K562 (cell line): ENCODE results near the gene PLEKHN1. TPM values are rescaled to one million over a fixed set of nuclear protein-coding genes. Genes with fewer than 3 reads are reported as not detected.

Experiments
- ARID2 ChIP-seq: fragments of 450-650 bp; IDR thresholded peaks from 2 replicates; pipeline ENCODE4 v1.6.1; 2017; ENCODE audit warnings: antibody characterized with exemption, mild to moderate bottlenecking
- CBFB ChIP-seq: sonication (generic); formaldehyde crosslinking; IDR thresholded peaks from 2 replicates; pipeline ENCODE4 v1.4.0; 2020; ENCODE audit warnings: mild to moderate bottlenecking, missing genetic modification reagents
- GATAD2B ChIP-seq: fragments of 450-650 bp; IDR thresholded peaks from 2 replicates; pipeline ENCODE4 v1.6.1; 2017; ENCODE audit warnings: mild to moderate bottlenecking, borderline replicate concordance
- GTF2A2 ChIP-seq: IDR thresholded peaks from 2 replicates; pipeline ENCODE4 v1.6.1; 2016; ENCODE audit warnings: mild to moderate bottlenecking, missing genetic modification characterization, missing compliant biosample characterization
- NEUROD1 ChIP-seq: fragments of 150-350 bp; IDR thresholded peaks from 2 replicates; pipeline ENCODE4 v1.6.1; 2014; ENCODE audit warnings: borderline replicate concordance, low read length, low read depth; ENCODE audit not compliant: partially characterized antibody
- PHB ChIP-seq: fragments of 250-450 bp; sonication (Bioruptor Pico); IDR thresholded peaks from 2 replicates; pipeline ENCODE4 v1.5.0; 2021
- POLR3G ChIP-seq: IDR thresholded peaks from 2 replicates; pipeline ENCODE4 v1.6.1; 2011; ENCODE audit not compliant: insufficient read length, insufficient replicate concordance; ENCODE audit errors: extremely low read depth
- RBM25 ChIP-seq: fragments of 200-400 bp; formaldehyde crosslinking; IDR thresholded peaks from 2 replicates; pipeline ENCODE4 v1.6.1; 2018; ENCODE audit warnings: low read length, low read depth, moderate library complexity; ENCODE audit not compliant: severe bottlenecking
- SMARCA5 ChIP-seq: fragments of 450-650 bp; IDR thresholded peaks from 2 replicates; pipeline ENCODE4 v1.6.1; 2016
- TGIF2 ChIP-seq: sonication (generic); formaldehyde crosslinking; IDR thresholded peaks from 2 replicates; pipeline ENCODE4 v1.8.1; 2022; ENCODE audit warnings: mild to moderate bottlenecking, missing genetic modification reagents, moderate library complexity
- ZNF197 ChIP-seq: fragments of 200-800 bp; sonication (Bioruptor generic); IDR thresholded peaks from 2 replicates; pipeline ENCODE4 v1.6.1; 2016; ENCODE audit warnings: low read depth, missing genetic modification characterization, missing compliant biosample characterization
- ZNF79 ChIP-seq: fragments of 250-450 bp; sonication (Bioruptor Pico); IDR thresholded peaks from 2 replicates; pipeline ENCODE4 v1.4.0; 2020; ENCODE audit warnings: low read depth, mild to moderate bottlenecking, moderate library complexity
- polyA plus RNA-seq, 8 experiments: library from polyadenylated mRNA; depleted of rRNA in 4 of 8; stranded (reverse) in 5 of 8; unstranded in 3 of 8; fragments of >200 nt; fragmentation: Nextera tagmentation in 2 of 8; fragmentation: Illumina TruSeq in 1 of 8; extraction: Ambion mirVana in 2 of 8; extraction: Trizol in 1 of 8; gene quantifications; 2 replicates each; pipeline versions ENCODE4 v1.2.1 to v1.2.3, GENCODE V29; 2011 to 2014; ENCODE audit warnings: inconsistent platforms in 1 of 8, missing spikeins in 1 of 8
- total RNA-seq, 7 experiments: library from RNA; depleted of rRNA in 6 of 7; stranded (reverse); fragments of >200 nt in 6 of 7; fragmentation: Illumina TruSeq in 2 of 7; extraction: Trizol in 2 of 7; gene quantifications; 2 replicates each; pipeline versions ENCODE4 v1.2.1 to v1.2.3, GENCODE V29; 2011 to 2021; ENCODE audit warnings: low replicate concordance in 1 of 7
- TF ChIP-seq, protein P1 (sequence below), 2 experiments: fragments of 450-650 bp; conservative IDR thresholded peaks; 2 replicates each; pipeline ENCODE4 v1.6.1; 2017; ENCODE audit warnings: mild to moderate bottlenecking in 2 of 2, moderate library complexity in 2 of 2
- TF ChIP-seq, protein P2 (sequence below): fragments of 250-450 bp; sonication (Bioruptor Pico); IDR thresholded peaks from 2 replicates; pipeline ENCODE4 v1.4.0; 2020; ENCODE audit warnings: mild to moderate bottlenecking
- TF ChIP-seq, protein P3 (sequence below): fragments of 250-450 bp; sonication (Bioruptor Pico); IDR thresholded peaks from 2 replicates; pipeline ENCODE4 v1.8.0; 2021; ENCODE audit warnings: moderate library complexity, mild to moderate bottlenecking, inconsistent platforms
- TF ChIP-seq, protein P4 (sequence below): IDR thresholded peaks from 3 replicates; pipeline ENCODE4 v1.6.1; 2011; ENCODE audit warnings: borderline replicate concordance, mild to moderate bottlenecking, moderate library complexity; ENCODE audit not compliant: insufficient read length; ENCODE audit errors: extremely low read depth
- TF ChIP-seq, protein P5 (sequence below): IDR thresholded peaks from 2 replicates; pipeline ENCODE4 v1.6.1; 2014; ENCODE audit warnings: antibody characterized with exemption

Gene PLEKHN1
- total and polyA plus RNA-seq, 9 of the 15 experiments (the other 6 are each of a cell fraction or from before 2014, with no cell fraction given) = 0.07 to 1.5 (median 0.13) TPM; not detected in 2

DNA sequence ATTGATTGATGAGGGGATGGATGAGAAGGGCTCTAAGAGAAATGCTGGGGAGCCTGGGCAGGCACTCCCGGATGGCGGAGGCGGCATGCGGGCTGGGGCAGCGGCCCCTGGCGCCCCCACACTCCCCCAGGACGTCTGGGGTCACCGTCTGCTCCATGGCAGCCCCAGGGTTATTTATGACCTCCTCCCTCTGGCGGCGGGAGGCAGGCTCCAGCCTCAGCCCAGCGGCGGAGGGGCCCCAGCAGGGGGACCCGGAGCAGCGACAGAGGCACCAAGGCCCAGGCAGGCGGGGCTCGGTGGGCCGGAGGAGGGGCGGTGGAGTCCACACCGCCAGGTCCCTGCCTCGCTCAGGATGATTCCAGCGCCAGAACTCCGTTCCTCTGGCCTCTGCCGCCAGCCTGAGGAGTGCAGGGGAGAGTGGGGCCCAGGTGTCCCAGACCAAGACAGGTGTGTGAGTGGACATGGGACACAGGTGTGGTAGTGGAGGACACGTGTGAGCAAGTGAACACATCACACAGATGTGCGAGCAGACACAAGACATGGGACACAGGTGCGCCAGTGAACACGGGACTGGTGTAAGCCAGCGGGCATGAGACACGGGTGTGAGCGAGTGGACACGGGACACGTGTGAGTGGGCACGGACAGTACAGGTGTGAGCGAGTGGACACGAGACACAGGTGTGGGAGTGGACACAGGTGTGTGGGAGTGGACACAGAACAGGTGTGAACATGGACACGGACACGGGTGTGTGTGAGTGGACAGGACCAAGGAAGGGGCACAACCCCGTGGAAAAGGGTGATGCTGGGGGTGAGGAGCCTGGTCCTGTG, 45.1 kb upstream of the PLEKHN1 start (continued):
- TF ChIP-seq, protein P1, sequence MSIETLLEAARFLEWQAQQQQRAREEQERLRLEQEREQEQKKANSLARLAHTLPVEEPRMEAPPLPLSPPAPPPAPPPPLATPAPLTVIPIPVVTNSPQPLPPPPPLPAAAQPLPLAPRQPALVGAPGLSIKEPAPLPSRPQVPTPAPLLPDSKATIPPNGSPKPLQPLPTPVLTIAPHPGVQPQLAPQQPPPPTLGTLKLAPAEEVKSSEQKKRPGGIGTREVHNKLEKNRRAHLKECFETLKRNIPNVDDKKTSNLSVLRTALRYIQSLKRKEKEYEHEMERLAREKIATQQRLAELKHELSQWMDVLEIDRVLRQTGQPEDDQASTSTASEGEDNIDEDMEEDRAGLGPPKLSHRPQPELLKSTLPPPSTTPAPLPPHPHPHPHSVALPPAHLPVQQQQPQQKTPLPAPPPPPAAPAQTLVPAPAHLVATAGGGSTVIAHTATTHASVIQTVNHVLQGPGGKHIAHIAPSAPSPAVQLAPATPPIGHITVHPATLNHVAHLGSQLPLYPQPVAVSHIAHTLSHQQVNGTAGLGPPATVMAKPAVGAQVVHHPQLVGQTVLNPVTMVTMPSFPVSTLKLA (conservative IDR thresholded peaks at IDR 0.05) = peak in 1 of 2 experiments; percentile 72; a peak in 2 of 4 replicates
- TF ChIP-seq TGIF2 (CRISPR knock-in tag) = no peak
- TF ChIP-seq ARID2 = no peak
- TF ChIP-seq GATAD2B = peak; percentile 72; the same call in 1 of the 2 replicates
- TF ChIP-seq, protein P2, sequence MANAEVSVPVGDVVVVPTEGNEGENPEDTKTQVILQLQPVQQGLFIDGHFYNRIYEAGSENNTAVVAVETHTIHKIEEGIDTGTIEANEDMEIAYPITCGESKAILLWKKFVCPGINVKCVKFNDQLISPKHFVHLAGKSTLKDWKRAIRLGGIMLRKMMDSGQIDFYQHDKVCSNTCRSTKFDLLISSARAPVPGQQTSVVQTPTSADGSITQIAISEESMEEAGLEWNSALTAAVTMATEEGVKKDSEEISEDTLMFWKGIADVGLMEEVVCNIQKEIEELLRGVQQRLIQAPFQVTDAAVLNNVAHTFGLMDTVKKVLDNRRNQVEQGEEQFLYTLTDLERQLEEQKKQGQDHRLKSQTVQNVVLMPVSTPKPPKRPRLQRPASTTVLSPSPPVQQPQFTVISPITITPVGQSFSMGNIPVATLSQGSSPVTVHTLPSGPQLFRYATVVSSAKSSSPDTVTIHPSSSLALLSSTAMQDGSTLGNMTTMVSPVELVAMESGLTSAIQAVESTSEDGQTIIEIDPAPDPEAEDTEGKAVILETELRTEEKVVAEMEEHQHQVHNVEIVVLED (CRISPR knock-in tag) = no peak
- TF ChIP-seq ZNF197 (CRISPR knock-in tag) = no peak
- no peak for TF ChIP-seq RBM25
- no peak for TF ChIP-seq POLR3G
- TF ChIP-seq GTF2A2 (tag) = no peak
- TF ChIP-seq NEUROD1 = peak; percentile 99
- no peak for TF ChIP-seq PHB (CRISPR knock-in tag)
- TF ChIP-seq, protein P3, sequence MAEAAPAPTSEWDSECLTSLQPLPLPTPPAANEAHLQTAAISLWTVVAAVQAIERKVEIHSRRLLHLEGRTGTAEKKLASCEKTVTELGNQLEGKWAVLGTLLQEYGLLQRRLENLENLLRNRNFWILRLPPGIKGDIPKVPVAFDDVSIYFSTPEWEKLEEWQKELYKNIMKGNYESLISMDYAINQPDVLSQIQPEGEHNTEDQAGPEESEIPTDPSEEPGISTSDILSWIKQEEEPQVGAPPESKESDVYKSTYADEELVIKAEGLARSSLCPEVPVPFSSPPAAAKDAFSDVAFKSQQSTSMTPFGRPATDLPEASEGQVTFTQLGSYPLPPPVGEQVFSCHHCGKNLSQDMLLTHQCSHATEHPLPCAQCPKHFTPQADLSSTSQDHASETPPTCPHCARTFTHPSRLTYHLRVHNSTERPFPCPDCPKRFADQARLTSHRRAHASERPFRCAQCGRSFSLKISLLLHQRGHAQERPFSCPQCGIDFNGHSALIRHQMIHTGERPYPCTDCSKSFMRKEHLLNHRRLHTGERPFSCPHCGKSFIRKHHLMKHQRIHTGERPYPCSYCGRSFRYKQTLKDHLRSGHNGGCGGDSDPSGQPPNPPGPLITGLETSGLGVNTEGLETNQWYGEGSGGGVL (CRISPR knock-in tag) = no peak
- no peak for TF ChIP-seq SMARCA5
- TF ChIP-seq, protein P4, sequence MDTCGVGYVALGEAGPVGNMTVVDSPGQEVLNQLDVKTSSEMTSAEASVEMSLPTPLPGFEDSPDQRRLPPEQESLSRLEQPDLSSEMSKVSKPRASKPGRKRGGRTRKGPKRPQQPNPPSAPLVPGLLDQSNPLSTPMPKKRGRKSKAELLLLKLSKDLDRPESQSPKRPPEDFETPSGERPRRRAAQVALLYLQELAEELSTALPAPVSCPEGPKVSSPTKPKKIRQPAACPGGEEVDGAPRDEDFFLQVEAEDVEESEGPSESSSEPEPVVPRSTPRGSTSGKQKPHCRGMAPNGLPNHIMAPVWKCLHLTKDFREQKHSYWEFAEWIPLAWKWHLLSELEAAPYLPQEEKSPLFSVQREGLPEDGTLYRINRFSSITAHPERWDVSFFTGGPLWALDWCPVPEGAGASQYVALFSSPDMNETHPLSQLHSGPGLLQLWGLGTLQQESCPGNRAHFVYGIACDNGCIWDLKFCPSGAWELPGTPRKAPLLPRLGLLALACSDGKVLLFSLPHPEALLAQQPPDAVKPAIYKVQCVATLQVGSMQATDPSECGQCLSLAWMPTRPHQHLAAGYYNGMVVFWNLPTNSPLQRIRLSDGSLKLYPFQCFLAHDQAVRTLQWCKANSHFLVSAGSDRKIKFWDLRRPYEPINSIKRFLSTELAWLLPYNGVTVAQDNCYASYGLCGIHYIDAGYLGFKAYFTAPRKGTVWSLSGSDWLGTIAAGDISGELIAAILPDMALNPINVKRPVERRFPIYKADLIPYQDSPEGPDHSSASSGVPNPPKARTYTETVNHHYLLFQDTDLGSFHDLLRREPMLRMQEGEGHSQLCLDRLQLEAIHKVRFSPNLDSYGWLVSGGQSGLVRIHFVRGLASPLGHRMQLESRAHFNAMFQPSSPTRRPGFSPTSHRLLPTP = peak; percentile 33
- no peak for TF ChIP-seq ZNF79 (CRISPR knock-in tag)
- TF ChIP-seq, protein P5, sequence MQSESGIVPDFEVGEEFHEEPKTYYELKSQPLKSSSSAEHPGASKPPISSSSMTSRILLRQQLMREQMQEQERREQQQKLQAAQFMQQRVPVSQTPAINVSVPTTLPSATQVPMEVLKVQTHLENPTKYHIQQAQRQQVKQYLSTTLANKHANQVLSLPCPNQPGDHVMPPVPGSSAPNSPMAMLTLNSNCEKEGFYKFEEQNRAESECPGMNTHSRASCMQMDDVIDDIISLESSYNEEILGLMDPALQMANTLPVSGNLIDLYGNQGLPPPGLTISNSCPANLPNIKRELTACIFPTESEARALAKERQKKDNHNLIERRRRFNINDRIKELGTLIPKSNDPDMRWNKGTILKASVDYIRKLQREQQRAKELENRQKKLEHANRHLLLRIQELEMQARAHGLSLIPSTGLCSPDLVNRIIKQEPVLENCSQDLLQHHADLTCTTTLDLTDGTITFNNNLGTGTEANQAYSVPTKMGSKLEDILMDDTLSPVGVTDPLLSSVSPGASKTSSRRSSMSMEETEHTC = 0 out of 2 replicates have a peak, but pooled peaks have one; percentile 6
- no peak for TF ChIP-seq CBFB
